ENCODE measurements around the gene CDC14B.
A peak's percentile ranks its signal among the peaks of the same experiment; 100 is the strongest.

CDC14B gene

DNA sequence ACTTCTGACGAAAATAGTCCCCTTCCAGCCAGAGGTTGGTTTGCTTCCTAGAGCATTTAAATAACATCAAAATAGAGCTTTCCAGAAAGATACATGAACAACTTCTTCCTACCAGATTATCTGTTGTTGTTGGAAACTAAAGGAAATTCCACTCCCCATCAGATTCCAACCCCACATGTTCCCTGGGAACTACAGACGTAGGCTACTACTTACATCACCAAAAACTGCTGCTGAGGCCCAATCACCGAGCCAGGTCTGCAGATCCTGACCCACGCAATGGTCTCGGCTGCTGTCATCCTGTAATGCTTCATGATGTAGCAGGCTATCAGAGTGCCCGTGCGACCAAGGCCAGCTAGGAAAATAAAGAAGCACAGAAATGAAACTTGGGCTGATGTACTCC is 96.3 kb downstream of the CDC14B start:
- no peak overlapping the region for H3K27ac ChIP-seq (ENCODE audit: low read length)
- no peaks in the 10 kb centered on the region for H4K20me1 ChIP-seq (ENCODE audit: insufficient read depth, low read length)
- ATAC-seq (ENCODE audit: insufficient read depth, low read depth), result no peak
- H3K27me3 ChIP-seq (ENCODE audit: insufficient read depth, low read length, poor library complexity), result no peaks in the 10 kb centered on the region
- no peak overlapping the region for H3K4me3 ChIP-seq (ENCODE audit: low read depth in 1 of 2, low read length in 2 of 2)
- no peak overlapping the region for H3K4me2 ChIP-seq (ENCODE audit: insufficient read depth, low read length)
- TF ChIP-seq, protein P1, sequence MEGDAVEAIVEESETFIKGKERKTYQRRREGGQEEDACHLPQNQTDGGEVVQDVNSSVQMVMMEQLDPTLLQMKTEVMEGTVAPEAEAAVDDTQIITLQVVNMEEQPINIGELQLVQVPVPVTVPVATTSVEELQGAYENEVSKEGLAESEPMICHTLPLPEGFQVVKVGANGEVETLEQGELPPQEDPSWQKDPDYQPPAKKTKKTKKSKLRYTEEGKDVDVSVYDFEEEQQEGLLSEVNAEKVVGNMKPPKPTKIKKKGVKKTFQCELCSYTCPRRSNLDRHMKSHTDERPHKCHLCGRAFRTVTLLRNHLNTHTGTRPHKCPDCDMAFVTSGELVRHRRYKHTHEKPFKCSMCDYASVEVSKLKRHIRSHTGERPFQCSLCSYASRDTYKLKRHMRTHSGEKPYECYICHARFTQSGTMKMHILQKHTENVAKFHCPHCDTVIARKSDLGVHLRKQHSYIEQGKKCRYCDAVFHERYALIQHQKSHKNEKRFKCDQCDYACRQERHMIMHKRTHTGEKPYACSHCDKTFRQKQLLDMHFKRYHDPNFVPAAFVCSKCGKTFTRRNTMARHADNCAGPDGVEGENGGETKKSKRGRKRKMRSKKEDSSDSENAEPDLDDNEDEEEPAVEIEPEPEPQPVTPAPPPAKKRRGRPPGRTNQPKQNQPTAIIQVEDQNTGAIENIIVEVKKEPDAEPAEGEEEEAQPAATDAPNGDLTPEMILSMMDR (IDR thresholded peaks at IDR 0.05; ENCODE audit: borderline replicate concordance, extremely low read depth, low read length, poor library complexity, severe bottlenecking), result no peak
- TF ChIP-seq EZH2 (IDR thresholded peaks at IDR 0.05; ENCODE audit: borderline replicate concordance, low read depth, low read length, severe bottlenecking), result no peak
- no peak for DNase-seq
- H2AFZ ChIP-seq (ENCODE audit: low read depth, low read length), result no peak overlapping the region
- no peak overlapping the region for H3K9ac ChIP-seq (ENCODE audit: low read depth, low read length)
- no peaks in the 10 kb centered on the region for H3K79me2 ChIP-seq (ENCODE audit: insufficient read depth, low read length)
- no peaks in the 10 kb centered on the region for H3K36me3 ChIP-seq (ENCODE audit: insufficient read depth, low read length)
- H3K4me1 ChIP-seq (ENCODE audit: insufficient read depth, low read length), result peaks cover 8% of the 10 kb centered on the region
- no peaks in the 10 kb centered on the region for H3K9me3 ChIP-seq (ENCODE audit: insufficient read depth, low read length, severe bottlenecking)

DNA sequence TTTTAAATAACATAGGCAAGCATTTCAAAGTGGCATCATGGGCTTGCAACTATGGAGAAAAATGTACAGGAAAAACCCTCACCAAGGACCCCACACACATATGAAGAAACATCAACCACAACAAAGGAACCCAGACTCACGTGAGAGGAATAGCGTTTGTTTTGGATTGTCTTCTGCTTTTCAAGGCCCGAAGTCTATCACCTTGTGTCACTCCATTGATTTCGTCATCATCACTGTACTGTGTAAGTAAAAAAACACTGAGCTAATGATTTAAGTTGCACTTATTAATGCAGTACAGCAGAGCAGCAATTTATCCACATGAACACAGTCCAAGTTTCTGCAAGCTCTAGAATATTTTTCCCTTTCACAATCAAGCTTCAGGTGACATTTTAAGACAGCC is 97.3 kb downstream of the CDC14B start:
- DNase-seq (peak; percentile 50), ATAC-seq (ENCODE audit: insufficient read depth, low read depth) (peak; percentile 93)
- Histone ChIP-seq H3K27me3 (ENCODE audit: insufficient read depth, low read length, poor library complexity) (no peaks in the 10 kb centered on the region), H3K36me3 (ENCODE audit: insufficient read depth, low read length) (no peaks in the 10 kb centered on the region), H3K4me3 (ENCODE audit: low read depth in 1 of 2, low read length in 2 of 2) (no peak overlapping the region), H3K27ac (ENCODE audit: low read length) (no peak overlapping the region), H3K9ac (ENCODE audit: low read depth, low read length) (no peak overlapping the region), H3K9me3 (ENCODE audit: insufficient read depth, low read length, severe bottlenecking) (no peaks in the 10 kb centered on the region), H2AFZ (ENCODE audit: low read depth, low read length) (no peak overlapping the region), H4K20me1 (ENCODE audit: insufficient read depth, low read length) (no peaks in the 10 kb centered on the region), H3K4me1 (ENCODE audit: insufficient read depth, low read length) (peaks cover 8% of the 10 kb centered on the region), H3K4me2 (ENCODE audit: insufficient read depth, low read length) (no peak overlapping the region), H3K79me2 (ENCODE audit: insufficient read depth, low read length) (no peaks in the 10 kb centered on the region)
- no peak for TF ChIP-seq EZH2 (IDR thresholded peaks at IDR 0.05; ENCODE audit: borderline replicate concordance, low read depth, low read length, severe bottlenecking)
- TF ChIP-seq, protein P1 (IDR thresholded peaks at IDR 0.05; ENCODE audit: borderline replicate concordance, extremely low read depth, low read length, poor library complexity, severe bottlenecking), result no peak

DNA sequence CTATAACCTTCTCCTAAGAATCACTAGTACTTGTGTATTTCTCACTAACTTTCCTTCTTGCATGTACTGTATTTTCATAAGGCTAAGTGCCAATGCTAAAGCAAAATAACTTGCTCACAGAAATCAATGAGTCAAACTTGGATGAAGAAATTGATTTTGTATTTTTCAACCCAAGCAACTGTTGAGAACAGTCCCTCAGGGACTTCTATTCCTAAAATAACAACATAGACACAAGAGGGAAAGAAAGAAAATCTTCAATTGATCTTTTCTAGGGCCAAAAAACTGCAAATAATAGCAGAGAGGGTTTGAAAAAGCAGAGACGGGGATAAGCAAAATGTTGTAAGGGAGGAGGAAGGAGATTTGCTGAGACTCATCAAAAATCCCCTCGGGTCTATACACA is 99.9 kb downstream of the CDC14B start:
- no peak overlapping the region for H3K9ac ChIP-seq (ENCODE audit: low read depth, low read length)
- H3K4me2 ChIP-seq (ENCODE audit: insufficient read depth, low read length), result no peak overlapping the region
- no peaks in the 10 kb centered on the region for H3K36me3 ChIP-seq (ENCODE audit: insufficient read depth, low read length)
- no peak overlapping the region for H2AFZ ChIP-seq (ENCODE audit: low read depth, low read length)
- TF ChIP-seq EZH2 (IDR thresholded peaks at IDR 0.05; ENCODE audit: borderline replicate concordance, low read depth, low read length, severe bottlenecking), result no peak
- TF ChIP-seq, protein P1 (IDR thresholded peaks at IDR 0.05; ENCODE audit: borderline replicate concordance, extremely low read depth, low read length, poor library complexity, severe bottlenecking), result no peak
- H3K27me3 ChIP-seq (ENCODE audit: insufficient read depth, low read length, poor library complexity), result peaks cover 2% of the 10 kb centered on the region
- H3K4me1 ChIP-seq (ENCODE audit: insufficient read depth, low read length), result peaks cover 8% of the 10 kb centered on the region
- H4K20me1 ChIP-seq (ENCODE audit: insufficient read depth, low read length), result no peaks in the 10 kb centered on the region
- DNase-seq (no peak), ATAC-seq (ENCODE audit: insufficient read depth, low read depth) (no peak)
- no peak overlapping the region for H3K27ac ChIP-seq (ENCODE audit: low read length)
- H3K4me3 ChIP-seq (ENCODE audit: low read depth in 1 of 2, low read length in 2 of 2), result no peak overlapping the region
- H3K79me2 ChIP-seq (ENCODE audit: insufficient read depth, low read length), result no peaks in the 10 kb centered on the region
- no peaks in the 10 kb centered on the region for H3K9me3 ChIP-seq (ENCODE audit: insufficient read depth, low read length, severe bottlenecking)

DNA sequence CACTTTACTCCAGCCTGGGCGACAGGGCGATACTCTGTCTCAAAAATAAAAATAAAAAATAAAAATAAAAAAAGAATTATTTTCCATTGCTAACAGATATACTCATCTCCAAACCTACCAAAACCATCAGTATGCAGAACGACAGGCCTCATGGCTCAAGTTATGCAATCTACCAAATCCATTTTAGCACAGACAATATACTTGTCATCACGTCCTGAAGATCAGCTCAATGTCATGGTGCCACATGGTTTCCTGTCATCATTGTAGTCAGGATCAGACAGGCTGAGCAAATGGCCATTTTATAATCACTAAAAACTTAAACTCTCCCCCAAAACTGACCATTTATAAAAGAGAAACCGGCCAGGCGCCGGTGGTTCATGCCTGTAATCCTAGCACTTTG is 100.5 kb downstream of the CDC14B start:
- Histone ChIP-seq H4K20me1 (ENCODE audit: insufficient read depth, low read length) (no peaks in the 10 kb centered on the region), H3K9me3 (ENCODE audit: insufficient read depth, low read length, severe bottlenecking) (no peaks in the 10 kb centered on the region), H3K9ac (ENCODE audit: low read depth, low read length) (no peak overlapping the region), H3K4me2 (ENCODE audit: insufficient read depth, low read length) (no peak overlapping the region), H2AFZ (ENCODE audit: low read depth, low read length) (no peak overlapping the region), H3K79me2 (ENCODE audit: insufficient read depth, low read length) (no peaks in the 10 kb centered on the region), H3K27me3 (ENCODE audit: insufficient read depth, low read length, poor library complexity) (peaks cover 2% of the 10 kb centered on the region), H3K4me1 (ENCODE audit: insufficient read depth, low read length) (peaks cover 8% of the 10 kb centered on the region), H3K27ac (ENCODE audit: low read length) (no peak overlapping the region), H3K36me3 (ENCODE audit: insufficient read depth, low read length) (no peaks in the 10 kb centered on the region), H3K4me3 (ENCODE audit: low read depth in 1 of 2, low read length in 2 of 2) (no peak overlapping the region)
- DNase-seq (no peak), ATAC-seq (ENCODE audit: insufficient read depth, low read depth) (no peak)
- TF ChIP-seq EZH2 (IDR thresholded peaks at IDR 0.05; ENCODE audit: borderline replicate concordance, low read depth, low read length, severe bottlenecking), result no peak
- TF ChIP-seq, protein P1 (IDR thresholded peaks at IDR 0.05; ENCODE audit: borderline replicate concordance, extremely low read depth, low read length, poor library complexity, severe bottlenecking), result no peak
